Activated CD4-positive, alpha-beta T cell treated with anti-CD3 and anti-CD28 coated beads, Interleukin-2, amount 50 U/mL, for 4 hours (primary cell): Measurements from ENCODE around the gene MRPS27.

ENCODE experiments used
- DNase-seq, 2 experiments: peaks; one replicate each; pipeline ENCODE4 v3.0.0-alpha.2; 2020

The MRPS27 gene

DNA sequence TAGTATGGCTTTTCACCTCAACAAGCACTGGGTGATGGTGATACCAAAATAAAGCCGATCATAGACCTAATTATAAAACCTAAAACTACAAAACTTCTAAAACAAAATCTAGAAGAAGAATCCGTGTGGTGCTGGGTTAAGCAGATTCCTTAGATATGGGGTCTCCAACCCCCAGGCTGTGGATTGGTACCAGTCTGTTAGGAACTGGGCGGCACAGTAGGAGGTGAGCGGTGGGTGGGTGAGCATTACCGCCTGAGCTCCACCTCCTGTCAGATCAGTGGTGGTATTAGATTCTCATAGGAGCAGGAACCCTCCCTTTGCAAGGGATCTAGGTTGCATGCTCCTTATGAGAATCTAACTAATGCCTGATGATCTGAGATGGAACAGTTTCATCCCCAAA lies 33.2 kb downstream of the MRPS27 start:
- DNase-seq, result no peak

DNA sequence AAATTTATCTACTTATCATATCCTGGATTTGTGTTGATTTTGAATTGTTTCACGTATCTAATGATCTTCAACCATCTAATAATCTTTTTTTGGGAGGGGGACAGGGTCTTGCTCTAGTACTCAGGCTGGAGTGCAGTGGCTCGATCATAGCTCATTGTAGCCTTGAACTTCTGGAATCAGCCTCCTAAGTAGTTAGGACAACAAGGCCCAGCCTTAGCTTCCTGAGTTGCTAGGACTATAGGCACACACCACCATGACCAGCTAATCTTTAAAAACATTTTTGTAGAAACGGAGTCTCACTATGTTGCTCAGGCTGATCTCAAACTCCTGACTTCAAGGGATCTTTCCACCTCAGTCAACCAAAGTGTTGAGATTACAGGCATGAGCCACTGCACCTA lies 34.6 kb downstream of the MRPS27 start:
- no peak for DNase-seq

DNA sequence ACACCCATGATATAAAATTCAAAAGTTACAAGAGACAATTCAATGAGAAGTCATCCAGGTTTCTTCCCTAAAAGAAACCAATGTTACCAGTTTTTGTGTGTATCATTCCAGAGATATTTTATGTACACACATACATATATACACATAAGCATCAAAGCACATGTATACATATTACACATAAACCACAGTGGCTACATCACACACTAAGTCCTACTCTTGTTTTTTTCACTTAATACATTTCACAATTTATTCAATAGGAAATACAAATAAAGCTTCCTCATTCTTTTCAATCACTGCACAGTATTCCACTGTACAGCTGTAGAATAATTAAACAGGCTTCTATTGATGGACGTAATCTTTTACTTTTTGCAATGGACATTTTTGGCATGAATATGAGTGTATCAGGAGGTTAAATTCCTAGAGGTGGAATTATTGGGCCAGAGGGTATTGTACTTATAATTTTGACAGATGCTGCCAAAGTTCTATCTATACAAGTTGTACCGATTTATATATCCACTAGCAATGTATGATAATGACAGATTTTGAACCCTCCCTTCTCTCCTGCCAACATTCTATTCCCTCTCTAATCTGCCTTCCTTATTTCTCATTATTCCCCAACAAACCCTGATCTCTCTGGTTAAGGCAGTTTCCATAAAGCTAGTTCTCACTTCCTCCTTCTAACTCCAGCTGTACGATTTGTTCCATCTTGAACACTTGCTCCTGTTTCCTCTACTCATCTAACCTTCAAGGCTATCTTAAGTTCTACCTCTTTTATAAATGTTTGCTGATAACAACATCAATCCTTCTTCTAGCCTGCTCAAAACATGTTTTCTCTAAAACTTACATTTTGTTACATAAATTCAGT lies 35.2 kb downstream of the MRPS27 start:
- no peak for DNase-seq

DNA sequence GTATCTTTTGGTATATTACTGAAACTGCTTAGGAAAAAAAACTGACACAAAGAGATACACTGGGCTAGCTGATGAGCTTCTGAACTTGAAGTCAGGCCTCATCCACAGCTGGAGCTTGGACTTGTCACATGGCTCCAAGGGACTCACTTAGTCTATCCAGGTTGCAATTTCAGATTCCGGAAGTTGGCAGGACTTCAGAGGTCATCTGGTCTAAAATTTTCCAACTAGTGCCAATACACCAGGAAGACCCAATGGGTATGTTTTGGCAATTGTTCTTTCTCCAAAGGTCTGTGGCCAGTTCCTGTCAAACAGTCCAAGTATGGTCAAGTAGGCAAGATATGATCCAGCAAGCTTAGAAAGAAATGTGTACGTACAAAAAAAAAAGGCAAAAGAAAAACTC lies 36.7 kb downstream of the MRPS27 start:
- no peak for DNase-seq

DNA sequence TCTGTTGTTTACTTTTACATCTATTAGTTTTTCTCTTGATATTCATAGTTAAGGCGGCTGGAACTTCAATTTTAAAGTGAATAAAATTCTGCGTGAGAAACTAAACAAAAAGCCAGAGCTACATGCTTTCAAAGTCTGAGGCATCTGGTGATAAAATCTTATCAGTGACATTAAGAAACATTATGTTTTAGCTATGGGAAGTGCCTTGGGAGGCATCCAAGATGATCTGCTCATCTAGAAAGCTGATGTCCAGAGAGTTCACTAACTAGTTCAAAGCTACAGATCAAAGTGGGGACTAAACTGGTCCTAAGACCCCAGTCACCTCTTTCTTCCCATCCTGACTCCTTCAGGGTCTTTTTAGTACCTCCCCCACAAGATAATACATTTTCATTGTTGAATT lies 37.2 kb downstream of the MRPS27 start:
- no peak for DNase-seq

DNA sequence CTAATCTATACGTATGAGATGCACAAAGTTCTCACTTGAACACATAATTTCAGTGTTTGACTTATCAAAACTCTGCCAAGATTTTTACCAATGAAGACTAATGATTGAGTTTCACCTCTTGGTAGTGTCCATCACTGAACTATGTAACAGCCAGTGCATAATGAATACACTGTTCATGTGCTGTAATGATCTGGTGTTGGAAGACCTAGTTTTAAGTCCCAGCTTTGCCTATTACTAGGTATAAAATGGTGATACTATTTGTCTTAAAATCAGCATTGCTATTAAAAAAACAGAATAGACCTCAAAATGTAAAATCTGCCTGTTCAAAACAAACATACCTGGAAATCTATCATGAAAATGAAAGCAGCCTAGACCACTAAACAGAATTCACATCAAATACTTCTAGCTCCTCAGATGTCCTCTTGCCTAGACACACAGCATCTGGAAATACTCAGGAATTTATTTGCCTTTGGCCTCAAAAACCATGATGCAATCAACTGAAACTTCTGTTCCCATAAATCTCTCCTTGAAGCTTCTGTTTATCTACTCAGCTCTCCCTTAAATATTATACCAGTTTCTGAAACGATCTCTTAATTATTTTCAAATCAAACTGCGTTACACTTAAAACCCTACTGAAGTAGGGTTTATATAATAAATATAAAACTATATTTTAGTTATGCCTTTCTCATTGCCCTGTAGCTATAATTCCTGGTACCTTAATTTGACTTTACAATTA lies 38.1 kb downstream of the MRPS27 start:
- no peak for DNase-seq

DNA sequence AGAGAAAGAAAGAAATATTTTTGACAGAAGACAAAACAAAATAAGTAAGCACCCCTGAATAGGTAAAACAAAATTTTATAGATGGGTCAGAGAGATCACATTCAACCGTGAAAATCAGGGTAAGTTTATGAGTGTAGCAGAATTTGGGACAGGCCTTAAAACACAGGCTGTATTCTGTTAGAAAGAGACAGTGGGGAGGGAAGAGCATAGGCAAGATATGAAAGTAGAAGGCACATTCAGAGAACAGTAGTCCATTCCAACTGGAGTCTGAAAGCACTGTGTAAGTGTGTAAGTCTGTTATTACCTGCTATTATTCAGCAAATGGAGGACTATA lies 38.6 kb downstream of the MRPS27 start:
- no peak for DNase-seq

DNA sequence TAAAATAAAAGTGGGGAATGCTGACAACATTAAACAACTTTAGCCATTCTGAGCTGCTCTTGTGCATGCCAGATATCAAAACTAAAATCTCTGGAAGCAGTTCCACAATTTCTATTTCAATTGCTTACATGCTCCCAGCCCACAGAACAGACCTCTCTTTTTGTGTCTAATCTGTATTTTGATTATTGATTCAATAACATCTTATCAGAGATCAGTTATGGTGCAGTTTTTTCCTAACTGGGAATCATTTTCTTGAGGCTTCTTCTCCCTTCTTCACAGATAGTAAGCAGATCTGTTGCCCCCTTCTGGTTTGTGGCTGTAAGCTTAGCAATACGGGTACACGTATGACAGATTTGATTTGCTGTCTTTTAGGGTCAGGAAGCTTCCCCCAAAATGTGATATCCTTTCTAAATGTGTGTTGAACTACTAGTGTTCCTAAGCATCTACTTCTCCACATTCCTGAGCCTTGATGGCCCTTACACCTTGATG lies 39.4 kb downstream of the MRPS27 start:
- no peak for DNase-seq

DNA sequence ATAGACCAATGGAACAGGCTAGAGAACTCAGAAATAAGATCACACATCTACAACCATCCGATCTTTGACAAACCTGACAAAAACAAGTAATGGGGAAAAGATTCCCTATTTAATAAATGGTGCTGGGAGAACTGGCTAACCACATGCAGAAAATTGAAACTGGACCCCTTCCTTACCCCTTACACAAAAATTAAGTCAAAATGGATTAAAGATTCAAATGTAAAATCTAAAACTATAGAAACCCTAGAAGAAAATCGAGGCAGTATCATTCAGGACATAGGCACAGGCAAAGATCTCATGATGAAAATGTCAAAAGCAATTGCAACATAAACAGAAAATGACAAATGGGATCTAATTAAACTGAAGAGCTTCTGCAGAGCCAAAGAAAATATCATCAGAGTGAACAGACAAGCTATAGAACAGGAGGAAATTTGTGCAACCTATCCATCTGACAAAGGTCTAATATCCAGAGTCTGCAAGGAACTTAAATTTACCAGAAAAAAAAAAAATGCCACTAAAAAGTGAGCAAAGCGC lies 43.8 kb downstream of the MRPS27 start:
- DNase-seq, result no peak

DNA sequence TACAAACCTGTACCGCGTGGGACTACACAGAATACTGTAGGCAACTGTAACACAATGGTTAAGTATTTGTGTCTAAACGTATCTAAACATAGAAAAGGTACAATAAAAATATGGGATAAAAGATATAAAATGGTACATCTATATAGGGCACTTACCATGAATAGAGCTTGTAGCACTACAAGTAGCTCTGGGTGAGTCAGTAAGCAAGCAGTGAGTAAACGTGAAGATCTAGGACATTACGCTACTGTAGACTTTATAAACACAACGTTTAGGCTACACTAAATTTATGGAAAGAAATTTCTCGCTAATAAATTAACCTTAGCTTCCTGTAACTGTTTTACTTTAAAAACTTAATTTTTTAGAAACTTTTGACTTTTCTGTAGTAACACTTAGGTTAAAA lies 46.5 kb downstream of the MRPS27 start:
- no peak for DNase-seq

DNA sequence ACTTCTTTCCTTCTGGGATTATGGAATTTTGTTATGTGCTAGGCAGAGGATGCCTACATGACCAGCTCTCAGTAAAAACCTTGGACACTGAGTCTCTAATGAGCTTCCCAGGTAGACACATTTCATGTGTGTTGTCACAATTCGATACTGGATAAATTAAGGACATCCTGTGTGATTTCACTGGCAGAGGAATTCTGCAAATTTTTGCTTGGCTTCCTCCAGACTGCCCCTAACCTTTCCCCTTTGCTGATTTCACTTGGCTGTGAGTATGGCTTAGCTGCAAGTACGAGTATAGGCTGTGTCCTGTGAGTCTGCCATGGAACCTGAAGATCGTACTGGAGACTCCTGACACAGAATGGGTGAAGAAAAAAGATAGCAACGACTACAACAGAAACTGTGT lies 47.6 kb downstream of the MRPS27 start:
- no peak for DNase-seq

DNA sequence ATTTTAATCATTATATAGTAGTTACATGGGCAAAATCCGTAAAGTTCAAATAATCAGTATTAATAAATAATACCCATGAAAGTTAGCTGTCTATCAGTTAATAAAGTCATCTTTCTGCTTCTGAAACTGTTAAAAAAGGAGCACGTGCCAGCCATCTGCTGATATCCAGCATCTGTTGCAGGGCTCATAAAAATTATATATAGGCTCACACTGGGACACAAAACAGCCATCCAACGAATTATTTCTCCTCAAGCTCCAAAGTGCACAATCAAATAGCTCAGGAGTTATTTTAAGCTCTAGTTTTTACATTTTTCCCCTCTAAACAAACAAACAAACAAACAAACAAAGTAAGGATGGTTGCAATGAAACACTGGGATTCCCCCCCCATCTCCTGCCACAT lies 48.3 kb downstream of the MRPS27 start:
- DNase-seq, result no peak

DNA sequence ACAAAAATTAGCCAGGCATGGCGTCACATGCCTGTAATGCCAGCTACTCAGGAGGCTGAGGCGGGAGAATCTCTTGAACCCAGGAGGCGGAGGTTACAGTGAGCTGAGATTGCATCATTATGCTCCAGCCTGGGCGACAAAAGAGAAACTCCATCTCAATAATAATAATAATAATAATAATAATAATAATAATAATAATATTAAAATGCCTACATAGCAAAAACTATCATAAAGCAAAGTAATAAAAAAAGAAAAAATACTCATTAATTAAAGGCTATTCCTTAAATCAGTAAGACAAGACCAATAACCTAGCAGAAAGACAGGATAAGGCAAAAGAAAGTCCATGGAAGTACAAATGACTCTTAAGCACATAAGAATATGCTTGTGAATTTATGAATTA lies 50.0 kb downstream of the MRPS27 start:
- DNase-seq, result no peak

DNA sequence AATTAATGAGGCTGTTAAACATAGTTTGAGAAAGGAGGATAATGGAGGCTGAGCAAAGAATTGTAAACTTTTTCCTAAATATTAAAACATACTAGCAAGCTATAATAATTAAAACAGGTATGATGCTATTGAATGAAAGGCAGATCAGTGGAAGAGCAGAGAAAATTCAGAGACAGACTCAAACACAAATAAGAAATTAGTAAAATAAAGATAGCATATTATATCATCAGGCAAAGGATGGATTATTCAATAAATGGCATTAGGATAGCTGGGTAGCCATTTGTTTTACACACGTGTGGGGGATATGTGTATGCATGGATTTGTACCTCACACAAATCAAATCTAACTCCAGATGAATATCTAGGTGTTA lies 50.6 kb downstream of the MRPS27 start:
- no peak for DNase-seq

DNA sequence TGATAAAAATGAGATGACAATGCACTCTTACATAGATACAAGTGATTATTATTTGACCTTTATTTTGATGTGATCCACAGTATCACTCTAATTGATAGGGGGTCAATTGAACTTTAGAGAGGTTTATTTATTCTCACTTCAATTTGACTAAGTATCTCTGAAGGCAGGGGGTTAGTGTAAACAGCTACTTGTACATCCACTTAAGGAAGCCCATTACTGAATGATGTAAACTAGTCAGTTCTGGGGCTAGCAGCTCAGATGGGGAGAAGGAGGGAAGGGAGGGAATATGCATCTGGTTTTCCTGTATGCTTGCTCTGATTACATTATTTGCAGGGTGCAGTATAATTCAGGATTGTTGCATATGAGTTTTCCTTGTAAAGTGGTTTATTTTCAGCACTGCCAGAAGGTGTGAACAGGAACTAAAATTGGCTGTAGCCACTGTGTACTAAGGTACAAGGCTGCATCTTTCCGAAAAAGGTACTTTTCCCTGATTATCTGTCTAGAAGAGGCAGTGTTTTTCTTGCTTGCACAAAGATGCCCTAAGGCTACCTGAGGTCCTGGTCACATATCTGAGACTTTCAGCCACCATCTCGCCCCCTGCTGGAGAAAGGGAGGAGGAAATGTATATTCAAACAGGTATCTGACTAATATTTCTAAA lies 51.2 kb downstream of the MRPS27 start:
- DNase-seq, result peak; percentile 30 to 37

DNA sequence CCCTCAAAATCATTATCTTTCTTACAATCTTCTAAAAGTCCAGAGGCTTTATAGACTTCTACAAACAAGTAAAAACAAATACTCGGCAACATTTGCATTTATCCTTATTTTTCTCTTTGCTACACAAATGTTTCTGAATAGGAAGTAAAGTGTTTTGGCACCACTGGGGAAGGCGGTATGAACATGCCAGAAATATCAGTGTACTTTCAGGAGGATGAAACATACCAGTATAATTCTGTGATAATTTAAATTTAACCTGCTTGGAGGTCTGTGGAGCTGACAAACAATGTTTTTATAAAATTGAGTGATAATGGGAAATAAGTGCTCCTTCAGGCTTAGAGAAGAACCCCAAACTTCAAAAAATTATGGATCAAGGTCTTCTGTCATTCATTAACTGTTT lies 51.8 kb downstream of the MRPS27 start:
- no peak for DNase-seq

DNA sequence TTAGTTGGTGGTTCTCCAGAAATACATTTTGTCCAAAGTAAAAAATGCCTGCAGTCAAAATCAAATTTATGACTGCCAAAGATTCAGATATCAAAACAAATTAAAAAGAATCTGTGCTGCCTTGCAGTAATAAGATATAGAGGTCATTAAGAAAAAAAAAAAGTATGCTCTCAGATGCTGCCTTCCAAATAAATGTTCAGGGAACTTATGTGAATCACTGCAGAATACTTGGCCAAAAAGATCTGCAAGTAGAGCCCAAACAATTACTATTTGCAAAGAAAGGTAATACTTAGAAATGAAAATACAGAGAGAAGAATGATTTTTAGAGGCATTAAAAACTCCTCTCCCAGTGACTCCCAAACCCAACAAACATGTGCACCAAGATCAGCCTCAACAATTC lies 52.4 kb downstream of the MRPS27 start:
- DNase-seq, result no peak

DNA sequence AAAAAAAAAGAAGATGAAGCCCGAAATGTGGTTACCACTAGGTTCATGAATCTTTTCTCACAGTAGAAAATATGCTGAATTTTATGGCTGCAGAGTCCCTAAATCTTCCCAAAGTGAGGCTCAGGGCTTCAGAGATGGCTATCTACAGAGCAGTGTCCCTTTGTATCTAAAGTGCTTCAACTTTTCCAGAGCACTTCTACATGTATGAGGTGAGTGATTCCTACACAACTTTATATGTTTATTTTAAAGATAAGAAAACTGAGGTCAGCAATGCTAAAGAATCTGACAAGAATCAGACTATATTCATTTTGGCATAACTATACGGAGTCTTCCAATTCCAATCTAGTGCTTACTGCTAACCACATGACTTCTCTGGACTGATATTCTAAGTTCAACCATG lies 53.2 kb downstream of the MRPS27 start:
- no peak for DNase-seq

DNA sequence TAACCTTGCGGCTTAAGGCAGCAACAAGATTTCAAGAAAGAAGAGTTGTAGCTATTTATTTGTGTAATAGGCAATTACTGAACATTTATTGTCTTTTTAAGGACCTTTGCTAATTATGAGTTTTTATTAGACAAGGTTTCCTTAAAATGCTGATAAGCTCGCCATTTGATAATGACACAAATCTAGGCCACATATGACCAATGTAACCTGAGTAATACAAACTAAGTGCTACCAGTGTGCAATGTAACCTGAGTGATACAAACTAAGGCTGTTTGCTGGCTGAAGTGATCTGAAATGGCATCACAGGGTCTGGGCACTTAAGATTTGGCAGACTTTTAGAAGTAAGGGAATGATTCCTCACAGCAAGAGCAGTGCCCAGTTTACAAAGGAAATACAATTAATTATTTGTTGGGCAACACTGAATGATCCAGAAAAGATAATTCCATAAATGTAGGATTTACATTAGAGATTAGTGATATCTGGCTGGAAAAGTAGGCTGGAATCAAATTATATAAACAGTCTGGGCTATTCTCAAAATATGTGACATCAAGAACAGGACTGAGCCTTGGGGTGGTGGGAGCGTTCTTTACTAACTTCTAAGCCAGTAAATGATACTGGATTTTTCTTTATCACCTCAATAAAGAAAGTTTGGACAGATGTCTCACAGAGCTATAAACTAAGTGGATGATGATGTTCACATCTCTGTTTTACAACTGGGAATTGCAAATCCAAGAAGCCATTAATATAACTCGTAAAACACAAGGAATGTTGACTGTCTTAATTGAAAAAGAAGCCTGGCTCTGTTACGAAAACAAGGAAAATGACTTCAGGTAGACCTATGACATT lies 54.8 kb downstream of the MRPS27 start:
- DNase-seq, result no peak

DNA sequence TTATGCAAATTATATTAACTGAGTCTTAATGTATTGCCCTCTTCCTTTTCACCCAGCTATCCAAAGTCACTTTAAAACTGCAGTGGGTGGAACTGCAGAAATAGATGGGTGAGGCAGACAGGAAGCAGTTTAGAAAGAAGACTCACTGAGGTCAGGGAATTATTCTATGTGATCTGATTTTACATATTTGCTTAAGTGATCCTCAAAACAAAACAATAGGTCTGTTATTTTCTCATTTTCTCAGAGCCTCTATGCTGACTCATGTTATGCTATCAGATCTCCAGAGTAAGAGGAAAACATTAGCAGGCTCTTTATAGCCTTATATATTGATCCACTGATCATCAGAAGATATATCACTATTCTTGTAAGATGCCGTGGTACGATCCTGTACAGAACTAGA lies 63.5 kb downstream of the MRPS27 start:
- no peak for DNase-seq

DNA sequence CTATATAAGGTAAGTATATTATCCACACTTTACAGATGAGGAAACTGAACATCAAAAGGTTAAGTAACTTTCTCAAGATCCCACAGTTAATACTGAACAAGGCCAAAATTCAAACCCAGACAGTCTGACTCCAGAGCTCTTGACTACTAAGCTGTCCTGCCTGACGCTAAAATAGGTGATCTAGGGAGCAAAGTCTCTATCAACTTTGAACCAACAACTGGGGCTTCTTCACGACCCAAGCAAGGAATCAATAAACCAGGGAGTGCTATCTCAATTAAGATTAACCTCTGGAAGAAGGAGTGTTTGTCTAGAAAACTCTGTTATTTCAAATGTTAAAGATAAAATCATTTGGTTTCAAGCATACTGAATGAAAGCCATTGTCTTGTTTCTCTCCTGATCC lies 64.4 kb downstream of the MRPS27 start:
- no peak for DNase-seq

DNA sequence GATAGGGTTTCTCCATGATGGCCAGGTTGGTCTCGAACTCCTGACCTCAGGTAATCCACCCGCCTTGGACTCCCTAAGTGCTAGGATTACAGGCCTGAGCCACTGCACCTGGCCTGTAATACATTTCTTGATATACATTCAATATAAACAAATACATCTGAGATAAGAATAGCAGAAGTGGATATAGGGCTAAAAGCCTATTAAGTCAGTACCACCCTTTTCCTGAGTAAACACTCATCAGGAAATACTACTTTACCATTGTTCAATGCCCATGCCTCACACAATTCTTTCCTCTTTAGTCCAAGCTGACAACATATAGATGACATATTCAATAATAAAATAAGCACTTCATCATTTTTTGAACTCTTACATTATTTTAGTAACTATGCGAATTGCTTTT lies 64.8 kb downstream of the MRPS27 start:
- no peak for DNase-seq
